Stimulated activated CD4-positive, alpha-beta T cell treated with anti-CD3 and anti-CD28 coated beads, Interleukin-2, amount 100 ng/mL, for 24 hours (primary cell): ENCODE results near the gene ECT2L.
"Not testable (repeated sequence)": the region's sequence is repeated elsewhere in the genome, so short reads cannot be mapped to it uniquely, and the experiment has no call there.

ENCODE experiments used
- DNase-seq, 2 donors: peaks; one replicate each; pipeline ENCODE4 v3.0.0-alpha.2; 2020

The ECT2L gene

GRCh38 chr6:138863321-138863720 is 67.4 kb downstream of the ECT2L start:
- no peak for DNase-seq

GRCh38 chr6:138864343-138864890 is 68.5 kb downstream of the ECT2L start:
- no peak for DNase-seq

- DNase-seq = no peak
Measured at GRCh38 chr6:138865480-138866109, 69.7 kb downstream of the ECT2L start.

GRCh38 chr6:138868181-138868580 is 72.3 kb downstream of the ECT2L start:
- DNase-seq = no peak

- DNase-seq = no peak
Measured at GRCh38 chr6:138869398-138869797, 73.5 kb downstream of the ECT2L start.

- DNase-seq = no peak
Measured at GRCh38 chr6:138873191-138873590, 77.3 kb downstream of the ECT2L start.

- no peak for DNase-seq
Measured at GRCh38 chr6:138882369-138883017, 86.6 kb downstream of the ECT2L start.

GRCh38 chr6:138885156-138885819 is 89.4 kb downstream of the ECT2L start:
- no peak for DNase-seq

- no peak for DNase-seq
Measured at GRCh38 chr6:138891255-138891986, 95.5 kb downstream of the ECT2L start.

GRCh38 chr6:138896104-138896756 is 100.3 kb downstream of the ECT2L start:
- no peak for DNase-seq

GRCh38 chr6:138897031-138897430 is 101.1 kb downstream of the ECT2L start:
- no peak for DNase-seq

GRCh38 chr6:138907167-138907566 is 111.3 kb downstream of the ECT2L start:
- DNase-seq = no peak

GRCh38 chr6:138909511-138909910 is 113.6 kb downstream of the ECT2L start:
- DNase-seq = no peak

GRCh38 chr6:138909975-138910374 is 114.1 kb downstream of the ECT2L start:
- DNase-seq = no peak

GRCh38 chr6:138912308-138912707 is 116.4 kb downstream of the ECT2L start:
- DNase-seq = no peak

GRCh38 chr6:138914701-138915100 is 118.8 kb downstream of the ECT2L start:
- DNase-seq = no peak

- DNase-seq = no peak
Measured at GRCh38 chr6:138920906-138921305, 125.0 kb downstream of the ECT2L start.

- DNase-seq = no peak
Measured at GRCh38 chr6:138923561-138923960, 127.7 kb downstream of the ECT2L start.

GRCh38 chr6:138925806-138926205 is 129.9 kb downstream of the ECT2L start:
- DNase-seq = no peak

GRCh38 chr6:138926579-138926978 is 130.7 kb downstream of the ECT2L start:
- DNase-seq = no peak

GRCh38 chr6:138931660-138932059 is 135.8 kb downstream of the ECT2L start:
- DNase-seq = no peak

GRCh38 chr6:138936873-138937272 is 141.0 kb downstream of the ECT2L start:
- not testable (repeated sequence) for DNase-seq
